A549 (cell line): ENCODE measurements around the gene TSEN34. TPM values are rescaled to one million over a fixed set of nuclear protein-coding genes. Genes with fewer than 3 reads are reported as not detected.
"Not testable (repeated sequence)": the region's sequence is repeated elsewhere in the genome, so short reads cannot be mapped to it uniquely, and the experiment has no call there.

Source experiments
- ATAC-seq, 2 experiments: fragments of 200-7000 bp in 1 of 2; fragments of >200 bp in 1 of 2; cut with Nextera tagmentation in 1 of 2; cut with Tn5 transposase in 1 of 2; 3 replicates each; pipeline versions ENCODE4 v1.8.0 to v1.9.1; 2018 to 2020; ENCODE audit warnings: mild to moderate bottlenecking in 1 of 2, moderate library complexity in 1 of 2
- CTCF ChIA-PET: fragments of 300-600 bp; sonication (Branson Sonifier 250); formaldehyde crosslinking; extraction: SDS; loops from one replicate; lab custom pipeline; 2021; ENCODE audit warnings: antibody characterized with exemption, inconsistent platforms; lab: Yijun Ruan, JAX
- POLR2A ChIA-PET: fragments of 350-600 bp; formaldehyde crosslinking; extraction: SDS; loops from one replicate; lab custom pipeline; 2021; ENCODE audit warnings: antibody characterized with exemption, inconsistent platforms; lab: Yijun Ruan, JAX
- DNase-seq, 2 experiments: peaks; one replicate each; pipeline versions ENCODE4 v3.0.0 to v3.0.0-alpha.2; 2011 to 2016; ENCODE audit warnings: low read depth in 1 of 2, low spot score in 1 of 2
- FAIRE-seq: peaks from 2 replicates; lab custom pipeline; 2011; peaks lifted over from hg19 to GRCh38; lab: Jason Lieb, UNC
- H3K27ac ChIP-seq, 2 experiments: fragments of >200 bp; sonication (Bioruptor Twin); formaldehyde crosslinking; 3 replicates each; pipeline ENCODE4 v1.5.1; 2016 to 2017
- H3K4me1 ChIP-seq: fragments of >200 bp; sonication (Bioruptor Twin); formaldehyde crosslinking; 3 replicates; pipeline ENCODE4 v1.6.1; 2016
- H3K4me2 ChIP-seq: fragments of >200 bp; sonication (Bioruptor Twin); formaldehyde crosslinking; 3 replicates; pipeline ENCODE4 v1.6.1; 2016
- H3K4me3 ChIP-seq: fragments of >200 bp; sonication (Bioruptor Twin); formaldehyde crosslinking; 3 replicates; pipeline ENCODE4 v1.5.1; 2016
- H3K9me3 ChIP-seq: fragments of >200 bp; sonication (Bioruptor Twin); formaldehyde crosslinking; 3 replicates; pipeline ENCODE4 v1.6.1; 2016
- WGBS: methylation state at CpG from one replicate; pipeline ENCODE4 v1.1.6; 2017; ENCODE audit errors: missing lambda C conversion rate; 5-methylcytosine and 5-hydroxymethylcytosine counted together
- polyA plus RNA-seq, 4 experiments: library from polyadenylated mRNA; depleted of rRNA in 3 of 4; stranded (reverse); fragments of >200 nt; fragmentation: RNase III in 1 of 4; extraction: RNeasy Plus Mini Kit Qiagen cat#74134 plus additional on column Dnase treatment in 1 of 4; gene quantifications; 2 replicates in 3 of 4; 3 replicates in 1 of 4; pipeline ENCODE4 v1.2.3, GENCODE V29; 2011 to 2017

TSEN34 gene
- polyA plus RNA-seq, 2 of the 4 experiments (the other 2 are of a cell fraction), result 53.4 to 90.9 TPM

GRCh38 chr19:54240372-54241336 is 49.5 kb downstream of the TSEN34 start:
- WGBS, result 34% methylated on average over 15 of the region's 22 CpGs
- H3K4me3 ChIP-seq, H3K4me1 ChIP-seq, H3K9me3 ChIP-seq, H3K27ac ChIP-seq, CTCF ChIA-PET, POLR2A ChIA-PET, DNase-seq, H3K4me2 ChIP-seq, FAIRE-seq: not testable (repeated sequence)
- ATAC-seq, result peak; percentile 4 to 21; a peak in 4 of 6 replicates

- ATAC-seq, result peak in 1 of 2 experiments; percentile 6; a peak in 2 of 6 replicates
- H3K9me3 ChIP-seq, H3K4me1 ChIP-seq, H3K4me3 ChIP-seq, DNase-seq, H3K27ac ChIP-seq, FAIRE-seq, H3K4me2 ChIP-seq, POLR2A ChIA-PET: not testable (repeated sequence)
- 36% methylated on average over 3 of the region's 4 CpGs for WGBS
- CTCF ChIA-PET, result interaction anchor here (1.0 to 3.1 kb wide), 2 partner anchors 10 to 12 kb away, joined by 4 to 8 read pairs; no protein-coding TSS in a partner anchor
Observed at GRCh38 chr19:54242234-54242633, 51.1 kb downstream of the TSEN34 start.

- H3K9me3 ChIP-seq, H3K4me2 ChIP-seq, FAIRE-seq, H3K4me3 ChIP-seq, H3K4me1 ChIP-seq, H3K27ac ChIP-seq, POLR2A ChIA-PET, DNase-seq: not testable (repeated sequence)
- CTCF ChIA-PET, result interaction anchor here (1.0 to 3.1 kb wide), 3 partner anchors 10 to 15 kb away, joined by 3 to 8 read pairs (median 4); no protein-coding TSS in a partner anchor
- 19% methylated on average over 3 of the region's 6 CpGs for WGBS
- peak; percentile 30 to 40; a peak in 4 of 6 replicates for ATAC-seq
Observed at GRCh38 chr19:54242646-54243045, 51.5 kb downstream of the TSEN34 start, which contains the start of gene LILRA6. Gene LILRA6 (minus strand): TSS chr19:54242790.

- H3K4me3 ChIP-seq, H3K4me1 ChIP-seq, DNase-seq, H3K9me3 ChIP-seq, H3K27ac ChIP-seq, FAIRE-seq, POLR2A ChIA-PET, ATAC-seq, H3K4me2 ChIP-seq: not testable (repeated sequence)
- WGBS, result 27% methylated on average over 7 of the region's 8 CpGs
- CTCF ChIA-PET, result interaction anchor here (1.4 to 3.1 kb wide), 2 partner anchors 13 to 14 kb away, joined by 3 to 8 read pairs; no protein-coding TSS in a partner anchor
Observed at GRCh38 chr19:54243809-54244208, 52.7 kb downstream of the TSEN34 start.

Other genes with a start within 250 kb of the TSEN34 start
- 1.1 and 1.5 TPM in 2 replicates for gene CACNG8, start 228.4 kb upstream of the TSEN34 start, polyA plus RNA-seq (2011; rRNA removed)
- 4.6 to 6.9 TPM (median 5.8 TPM) in 3 replicates for gene CACNG8, start 228.4 kb upstream of the TSEN34 start, polyA plus RNA-seq (2017; fragmentation: RNase III; extraction: RNeasy Plus Mini Kit Qiagen cat#74134 plus additional on column Dnase treatment)
- gene CACNG6, start 199.7 kb upstream of the TSEN34 start, polyA plus RNA-seq (2011; rRNA removed), result 15.6 and 16.2 TPM in 2 replicates
- 4.4 to 8.2 TPM (median 7.3 TPM) in 3 replicates for gene CACNG6, start 199.7 kb upstream of the TSEN34 start, polyA plus RNA-seq (2017; fragmentation: RNase III; extraction: RNeasy Plus Mini Kit Qiagen cat#74134 plus additional on column Dnase treatment)
- 0.25 and 0.28 TPM in 2 replicates for gene VSTM1, start 127.4 kb upstream of the TSEN34 start, polyA plus RNA-seq (2011; rRNA removed)
- gene VSTM1, start 127.4 kb upstream of the TSEN34 start, polyA plus RNA-seq (2017; fragmentation: RNase III; extraction: RNeasy Plus Mini Kit Qiagen cat#74134 plus additional on column Dnase treatment), result 0.50 to 0.94 TPM (median 0.53 TPM) in 3 replicates
- gene TARM1, start 109.9 kb upstream of the TSEN34 start, polyA plus RNA-seq (2011; rRNA removed), result not detected in 2 replicates
- not detected in 3 replicates for gene TARM1, start 109.9 kb upstream of the TSEN34 start, polyA plus RNA-seq (2017; fragmentation: RNase III; extraction: RNeasy Plus Mini Kit Qiagen cat#74134 plus additional on column Dnase treatment)
- gene OSCAR, start 90.5 kb upstream of the TSEN34 start, polyA plus RNA-seq (2011; rRNA removed), result 0.26 and 0.33 TPM in 2 replicates
- gene OSCAR, start 90.5 kb upstream of the TSEN34 start, polyA plus RNA-seq (2017; fragmentation: RNase III; extraction: RNeasy Plus Mini Kit Qiagen cat#74134 plus additional on column Dnase treatment), result 0.28 to 0.63 TPM (median 0.31 TPM) in 3 replicates
- 36.5 and 43.5 TPM in 2 replicates for gene NDUFA3, start 88.5 kb upstream of the TSEN34 start, polyA plus RNA-seq (2011; rRNA removed)
- 188 to 198 TPM (median 190 TPM) in 3 replicates for gene NDUFA3, start 88.5 kb upstream of the TSEN34 start, polyA plus RNA-seq (2017; fragmentation: RNase III; extraction: RNeasy Plus Mini Kit Qiagen cat#74134 plus additional on column Dnase treatment)
- 10.8 and 16.1 TPM in 2 replicates for gene TFPT, start 75.7 kb upstream of the TSEN34 start, polyA plus RNA-seq (2011; rRNA removed)
- 26.1 to 29.2 TPM (median 26.6 TPM) in 3 replicates for gene TFPT, start 75.7 kb upstream of the TSEN34 start, polyA plus RNA-seq (2017; fragmentation: RNase III; extraction: RNeasy Plus Mini Kit Qiagen cat#74134 plus additional on column Dnase treatment)
- gene PRPF31, start 75.6 kb upstream of the TSEN34 start, polyA plus RNA-seq (2011; rRNA removed), result 66.9 and 69.8 TPM in 2 replicates
- gene PRPF31, start 75.6 kb upstream of the TSEN34 start, polyA plus RNA-seq (2017; fragmentation: RNase III; extraction: RNeasy Plus Mini Kit Qiagen cat#74134 plus additional on column Dnase treatment), result 164 to 169 TPM (median 164 TPM) in 3 replicates
- gene CNOT3, start 53.5 kb upstream of the TSEN34 start, polyA plus RNA-seq (2011; rRNA removed), result 24.9 and 28.3 TPM in 2 replicates
- gene CNOT3, start 53.5 kb upstream of the TSEN34 start, polyA plus RNA-seq (2017; fragmentation: RNase III; extraction: RNeasy Plus Mini Kit Qiagen cat#74134 plus additional on column Dnase treatment), result 59.2 to 62.6 TPM (median 62.4 TPM) in 3 replicates
- 6.8 and 13.3 TPM in 2 replicates for gene LENG1, start 31.6 kb upstream of the TSEN34 start, polyA plus RNA-seq (2011; rRNA removed)
- gene LENG1, start 31.6 kb upstream of the TSEN34 start, polyA plus RNA-seq (2017; fragmentation: RNase III; extraction: RNeasy Plus Mini Kit Qiagen cat#74134 plus additional on column Dnase treatment), result 11.1 to 13.9 TPM (median 13.8 TPM) in 3 replicates
- 0.61 and 0.84 TPM in 2 replicates for gene TMC4, start 18.1 kb upstream of the TSEN34 start, polyA plus RNA-seq (2011; rRNA removed)
- 0.85 to 1.5 TPM (median 1.2 TPM) in 3 replicates for gene TMC4, start 18.1 kb upstream of the TSEN34 start, polyA plus RNA-seq (2017; fragmentation: RNase III; extraction: RNeasy Plus Mini Kit Qiagen cat#74134 plus additional on column Dnase treatment)
- gene MBOAT7, start 1.7 kb upstream of the TSEN34 start, polyA plus RNA-seq (2011; rRNA removed), result 42.1 and 52.4 TPM in 2 replicates
- gene MBOAT7, start 1.7 kb upstream of the TSEN34 start, polyA plus RNA-seq (2017; fragmentation: RNase III; extraction: RNeasy Plus Mini Kit Qiagen cat#74134 plus additional on column Dnase treatment), result 129 to 142 TPM (median 133 TPM) in 3 replicates
- 1,440 and 1,504 TPM in 2 replicates for gene RPS9, start 9.6 kb downstream of the TSEN34 start, polyA plus RNA-seq (2011; rRNA removed)
- 1,990 to 2,154 TPM (median 2,057 TPM) in 3 replicates for gene RPS9, start 9.6 kb downstream of the TSEN34 start, polyA plus RNA-seq (2017; fragmentation: RNase III; extraction: RNeasy Plus Mini Kit Qiagen cat#74134 plus additional on column Dnase treatment)
- not detected in 2 replicates for gene LILRB3, start 31.7 kb downstream of the TSEN34 start, polyA plus RNA-seq (2011; rRNA removed)
- not detected in 3 replicates for gene LILRB3, start 31.7 kb downstream of the TSEN34 start, polyA plus RNA-seq (2017; fragmentation: RNase III; extraction: RNeasy Plus Mini Kit Qiagen cat#74134 plus additional on column Dnase treatment)
- not detected in 2 replicates for gene LILRA6, start 51.5 kb downstream of the TSEN34 start, polyA plus RNA-seq (2011; rRNA removed)
- gene LILRA6, start 51.5 kb downstream of the TSEN34 start, polyA plus RNA-seq (2017; fragmentation: RNase III; extraction: RNeasy Plus Mini Kit Qiagen cat#74134 plus additional on column Dnase treatment), result not detected in 3 replicates
- not detected in 2 replicates for gene LILRB5, start 66.0 kb downstream of the TSEN34 start, polyA plus RNA-seq (2011; rRNA removed)
- gene LILRB5, start 66.0 kb downstream of the TSEN34 start, polyA plus RNA-seq (2017; fragmentation: RNase III; extraction: RNeasy Plus Mini Kit Qiagen cat#74134 plus additional on column Dnase treatment), result not detected in 3 replicates
- gene LILRB2, start 89.8 kb downstream of the TSEN34 start, polyA plus RNA-seq (2011; rRNA removed), result not detected in 2 replicates
- gene LILRB2, start 89.8 kb downstream of the TSEN34 start, polyA plus RNA-seq (2017; fragmentation: RNase III; extraction: RNeasy Plus Mini Kit Qiagen cat#74134 plus additional on column Dnase treatment), result not detected in 3 replicates
- gene LILRA5, start 121.9 kb downstream of the TSEN34 start, polyA plus RNA-seq (2011; rRNA removed), result not detected in 2 replicates
- gene LILRA5, start 121.9 kb downstream of the TSEN34 start, polyA plus RNA-seq (2017; fragmentation: RNase III; extraction: RNeasy Plus Mini Kit Qiagen cat#74134 plus additional on column Dnase treatment), result not detected in 3 replicates
- gene LILRA4, start 147.9 kb downstream of the TSEN34 start, polyA plus RNA-seq (2011; rRNA removed), result not detected in 2 replicates
- gene LILRA4, start 147.9 kb downstream of the TSEN34 start, polyA plus RNA-seq (2017; fragmentation: RNase III; extraction: RNeasy Plus Mini Kit Qiagen cat#74134 plus additional on column Dnase treatment), result not detected in 3 replicates
- gene LAIR1, start 173.6 kb downstream of the TSEN34 start, polyA plus RNA-seq (2011; rRNA removed), result not detected in 2 replicates
- gene LAIR1, start 173.6 kb downstream of the TSEN34 start, polyA plus RNA-seq (2017; fragmentation: RNase III; extraction: RNeasy Plus Mini Kit Qiagen cat#74134 plus additional on column Dnase treatment), result not detected in 3 replicates
- gene TTYH1, start 224.2 kb downstream of the TSEN34 start, polyA plus RNA-seq (2011; rRNA removed), result 0.31 and 0.56 TPM in 2 replicates
- gene TTYH1, start 224.2 kb downstream of the TSEN34 start, polyA plus RNA-seq (2017; fragmentation: RNase III; extraction: RNeasy Plus Mini Kit Qiagen cat#74134 plus additional on column Dnase treatment), result 0.15 to 0.32 TPM in 2 of 3 replicates, not detected in the other